Heart left ventricle (tissue), 16 donors: Measurements from ENCODE around the gene PRR13. TPM values are rescaled to one million over a fixed set of nuclear protein-coding genes. Genes with fewer than 3 reads are reported as not detected.
A peak's percentile ranks its signal among the peaks of the same experiment; 100 is the strongest.

Source experiments
- ATAC-seq, 4 donors: fragments of 200-7000 bp; cut with Tn5 transposase; one replicate each; pipeline ENCODE4 v1.9.1; 2020 to 2022; ENCODE audit warnings: moderate library complexity in 4 of 4, mild to moderate bottlenecking in 3 of 4, moderate number of reproducible peaks in 1 of 4
- DNase-seq, 5 donors: peaks; one replicate each; pipeline ENCODE4 v3.0.0-alpha.2; 2020
- H3K27ac ChIP-seq, 12 donors: fragments of 200-600 bp; sonication (generic) in 4 of 12; one replicate each; pipeline versions ENCODE4 v1.5.0 to v1.8.0; 2016 to 2022; ENCODE audit warnings: mild to moderate bottlenecking in 2 of 12
- H3K27me3 ChIP-seq, 9 donors: fragments of 200-600 bp; sonication (generic) in 2 of 9; one replicate each; pipeline versions ENCODE4 v1.5.1 to v1.8.0; 2016 to 2022; ENCODE audit warnings: mild to moderate bottlenecking in 3 of 9
- H3K36me3 ChIP-seq, 9 donors: fragments of 200-600 bp; sonication (generic) in 2 of 9; one replicate each; pipeline versions ENCODE4 v1.5.0 to v1.8.0; 2018 to 2022; ENCODE audit warnings: mild to moderate bottlenecking in 2 of 9
- H3K4me1 ChIP-seq, 12 donors: fragments of 200-600 bp; sonication (generic) in 4 of 12; one replicate each; pipeline versions ENCODE4 v1.5.0 to v1.8.0; 2016 to 2022; ENCODE audit warnings: mild to moderate bottlenecking in 3 of 12
- H3K4me3 ChIP-seq, 12 donors: fragments of 200-600 bp; sonication (generic) in 4 of 12; one replicate each; pipeline versions ENCODE4 v1.5.0 to v1.8.0; 2017 to 2022; ENCODE audit warnings: mild to moderate bottlenecking in 9 of 12, moderate library complexity in 4 of 12
- H3K9me3 ChIP-seq, 12 donors: fragments of 200-600 bp; sonication (generic) in 4 of 12; one replicate each; pipeline versions ENCODE4 v1.5.0 to v1.8.0; 2016 to 2022; ENCODE audit warnings: mild to moderate bottlenecking in 1 of 12
- POLR2A ChIP-seq, 2 donors: fragments of 450-650 bp; IDR thresholded peaks; one replicate each; pipeline ENCODE4 v1.6.1; 2017; ENCODE audit warnings: antibody characterized with exemption in 2 of 2, mild to moderate bottlenecking in 2 of 2, moderate library complexity in 2 of 2
- WGBS, 4 donors: extraction: QIAGEN DNeasy Blood & Tissue Kit in 2 of 4; methylation state at CpG; one replicate each; pipeline versions ENCODE4 v1.1.5 to v1.1.7; 2013 to 2018; 5-methylcytosine and 5-hydroxymethylcytosine counted together
- intact Hi-C, 10 donors: fragments of 100-400 bp; cut with DNase I; formaldehyde crosslinking; loops; one replicate each; pipeline versions ENCODE4 v1.11.1 to v1.14.2; 2022
- polyA plus RNA-seq, 2 donors: library from polyadenylated mRNA; stranded (reverse); fragments of 200-250 nt; gene quantifications; one replicate each; pipeline ENCODE4 v1.2.3, GENCODE V29; 2013
- total RNA-seq, 9 donors: library from RNA; depleted of rRNA in 2 of 9; stranded (reverse); fragments of >200 nt in 2 of 9; fragmentation: NEBNext Ultra II Directional in 3 of 9; extraction: Animal tissue kit (Norgen Biotek cat#: 25700) in 3 of 9; gene quantifications; one replicate each; pipeline versions ENCODE4 v1.1.0 to v1.2.4, GENCODE V29; 2016 to 2023
- TF ChIP-seq, protein P1 (sequence below), 12 donors: fragments of 200-600 bp; sonication (generic) in 4 of 12; IDR thresholded peaks; one replicate each; pipeline versions ENCODE4 v1.5.0 to v1.8.0; 2018 to 2022; ENCODE audit warnings: antibody characterized with exemption in 12 of 12, mild to moderate bottlenecking in 5 of 12
- donor health status: ischemic (EF 13 %, LVEDD 7.1; RV severe dilation, severe dysfunction).
- donor health status: healthy with polysubstance abuse.
- donor health status: DM: no; HTN: yes; CAD: no.
- donor health status: DM: no; HTN: no; CAD: no.
- donor health status: ischemic (EF 25% LVEDD 6.9; RV normal size, moderate dysfunction).
- donor health status: ischemic (EF 25% LVEDD 5.7; RV mildly dilated, moderate dysfunction).
- donor health status: healthy.
- donor health status: DM: yes; HTN: yes; CAD: no.
- donor health status: ischemic (EF 35%, LVEDD 5.7; RV mildly dilated, moderate dysfunction).
- donor health status: nonischemic (EF 11% LVEDD 7.7; RV severe dilation, severe dysfunction).
- donor health status: DM: yes; HTN: yes; CAD: no.
- donor health status: PGD.
- donor health status: ischemic (EF 29% LVEDD 5.4; RV normal size, mild dysfunction).
- donor health status: nonischemic (EF 23%, LVEDD 6.1; RV moderate dilation, normal function).

Gene PRR13
- total and polyA plus RNA-seq, 11 donors, result 25.7 to 121 (median 53.1) TPM

DNA sequence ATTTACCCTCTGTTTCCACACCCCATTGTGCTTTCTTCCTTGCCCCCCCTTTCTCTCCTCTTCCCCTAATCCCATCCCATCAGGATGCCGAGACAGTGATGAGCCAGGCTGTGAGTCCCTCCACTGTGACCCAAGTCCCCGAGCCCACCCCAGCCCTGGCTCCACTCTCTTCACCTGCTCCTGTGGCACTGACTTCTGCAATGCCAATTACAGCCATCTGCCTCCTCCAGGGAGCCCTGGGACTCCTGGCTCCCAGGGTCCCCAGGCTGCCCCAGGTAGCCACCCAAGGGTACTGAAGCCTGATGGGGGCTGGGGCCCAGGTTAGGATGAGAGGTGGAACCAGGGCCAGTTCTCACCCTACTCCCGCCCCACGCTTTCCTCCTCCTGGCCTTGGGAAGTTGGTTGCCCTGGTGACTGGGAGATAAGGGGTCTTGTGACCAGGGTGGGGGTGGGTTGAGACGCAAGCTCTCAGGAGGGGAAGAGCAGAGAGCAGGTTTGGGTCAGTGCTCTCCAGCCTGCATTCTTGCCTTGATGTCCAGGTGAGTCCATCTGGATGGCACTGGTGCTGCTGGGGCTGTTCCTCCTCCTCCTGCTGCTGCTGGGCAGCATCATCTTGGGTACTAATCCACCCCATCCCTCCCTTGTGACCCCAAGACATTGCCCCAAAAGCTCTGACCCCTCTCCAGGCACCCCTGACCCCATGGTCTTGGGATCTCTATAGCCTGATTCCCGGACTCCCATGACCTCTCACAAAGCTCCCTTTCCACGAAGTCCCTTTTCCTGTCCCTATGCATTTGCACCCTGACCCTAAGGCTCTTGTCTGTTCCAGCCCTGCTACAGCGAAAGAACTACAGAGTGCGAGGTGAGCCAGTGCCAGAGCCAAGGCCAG lies 16.7 kb upstream of the PRR13 start:
- 58 to 74% (median 62%) methylated on average over 7 to 9 of the region's 9 CpGs for WGBS, 4 donors
- Histone ChIP-seq H3K4me3 (no peak overlapping the region), H3K4me1 (peaks cover 0 to 15% (median 4%) of the 10 kb centered on the region in 12 donors), H3K27me3 (no peaks in the 10 kb centered on the region), H3K36me3 (no peaks in the 10 kb centered on the region), H3K9me3 (no peaks in the 10 kb centered on the region), H3K27ac (no peak overlapping the region)
- DNase-seq, result no peak
- ATAC-seq, result peak in 2 of 4 donors; percentile 7 to 28
- intact Hi-C loops, result loop anchor here in 2 of 10 donors (5.0 kb wide), 1 partner anchor 82 kb away; the partner anchor contains the start of gene NPFF (in 2 of the 2)
- no peak for TF ChIP-seq POLR2A (IDR thresholded peaks at IDR 0.05)
- TF ChIP-seq, protein P1, sequence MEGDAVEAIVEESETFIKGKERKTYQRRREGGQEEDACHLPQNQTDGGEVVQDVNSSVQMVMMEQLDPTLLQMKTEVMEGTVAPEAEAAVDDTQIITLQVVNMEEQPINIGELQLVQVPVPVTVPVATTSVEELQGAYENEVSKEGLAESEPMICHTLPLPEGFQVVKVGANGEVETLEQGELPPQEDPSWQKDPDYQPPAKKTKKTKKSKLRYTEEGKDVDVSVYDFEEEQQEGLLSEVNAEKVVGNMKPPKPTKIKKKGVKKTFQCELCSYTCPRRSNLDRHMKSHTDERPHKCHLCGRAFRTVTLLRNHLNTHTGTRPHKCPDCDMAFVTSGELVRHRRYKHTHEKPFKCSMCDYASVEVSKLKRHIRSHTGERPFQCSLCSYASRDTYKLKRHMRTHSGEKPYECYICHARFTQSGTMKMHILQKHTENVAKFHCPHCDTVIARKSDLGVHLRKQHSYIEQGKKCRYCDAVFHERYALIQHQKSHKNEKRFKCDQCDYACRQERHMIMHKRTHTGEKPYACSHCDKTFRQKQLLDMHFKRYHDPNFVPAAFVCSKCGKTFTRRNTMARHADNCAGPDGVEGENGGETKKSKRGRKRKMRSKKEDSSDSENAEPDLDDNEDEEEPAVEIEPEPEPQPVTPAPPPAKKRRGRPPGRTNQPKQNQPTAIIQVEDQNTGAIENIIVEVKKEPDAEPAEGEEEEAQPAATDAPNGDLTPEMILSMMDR (IDR thresholded peaks at IDR 0.05), result no peak

DNA sequence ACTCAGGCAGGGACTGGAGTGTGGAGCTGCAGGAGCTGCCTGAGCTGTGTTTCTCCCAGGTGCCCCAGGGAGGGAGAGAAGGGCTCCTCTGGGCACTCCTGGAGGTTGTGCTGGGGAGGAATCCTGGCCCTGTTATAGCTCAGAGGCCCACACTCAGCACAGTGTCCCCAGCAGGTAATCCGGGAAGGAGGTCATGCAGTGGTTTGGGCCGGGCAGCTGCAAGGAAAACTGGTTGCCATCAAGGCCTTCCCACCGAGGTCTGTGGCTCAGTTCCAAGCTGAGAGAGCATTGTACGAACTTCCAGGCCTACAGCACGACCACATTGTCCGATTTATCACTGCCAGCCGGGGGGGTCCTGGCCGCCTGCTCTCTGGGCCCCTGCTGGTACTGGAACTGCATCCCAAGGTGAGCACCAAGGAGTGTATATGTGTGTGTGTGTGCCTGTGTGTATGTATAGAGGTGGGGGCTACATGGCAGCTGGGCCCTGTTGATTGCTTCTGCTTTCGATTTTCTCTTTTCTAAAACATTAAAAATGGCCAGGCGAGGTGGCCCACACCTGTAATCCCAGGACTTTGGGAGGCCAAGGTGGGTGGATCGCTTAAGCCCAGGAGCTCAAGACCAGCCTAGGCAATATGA lies 15.9 kb upstream of the PRR13 start:
- TF ChIP-seq, protein P1 (IDR thresholded peaks at IDR 0.05), result no peak
- no peak for TF ChIP-seq POLR2A (IDR thresholded peaks at IDR 0.05)
- intact Hi-C loops, result loop anchor here in 1 of 10 donors (5.0 kb wide), 1 partner anchor 82 kb away; the partner anchor contains the start of gene NPFF
- no peak overlapping the region for H3K4me3 ChIP-seq
- ATAC-seq, result no peak
- no peaks in the 10 kb centered on the region for H3K27me3 ChIP-seq
- no peaks in the 10 kb centered on the region for H3K36me3 ChIP-seq
- no peak overlapping the region for H3K27ac ChIP-seq
- H3K4me1 ChIP-seq, result peaks cover 0 to 15% (median 4%) of the 10 kb centered on the region in 12 donors
- no peaks in the 10 kb centered on the region for H3K9me3 ChIP-seq
- WGBS, 4 donors, result 57 to 63% (median 61%) methylated on average over 9 to 11 of the region's 11 CpGs
- no peak for DNase-seq

DNA sequence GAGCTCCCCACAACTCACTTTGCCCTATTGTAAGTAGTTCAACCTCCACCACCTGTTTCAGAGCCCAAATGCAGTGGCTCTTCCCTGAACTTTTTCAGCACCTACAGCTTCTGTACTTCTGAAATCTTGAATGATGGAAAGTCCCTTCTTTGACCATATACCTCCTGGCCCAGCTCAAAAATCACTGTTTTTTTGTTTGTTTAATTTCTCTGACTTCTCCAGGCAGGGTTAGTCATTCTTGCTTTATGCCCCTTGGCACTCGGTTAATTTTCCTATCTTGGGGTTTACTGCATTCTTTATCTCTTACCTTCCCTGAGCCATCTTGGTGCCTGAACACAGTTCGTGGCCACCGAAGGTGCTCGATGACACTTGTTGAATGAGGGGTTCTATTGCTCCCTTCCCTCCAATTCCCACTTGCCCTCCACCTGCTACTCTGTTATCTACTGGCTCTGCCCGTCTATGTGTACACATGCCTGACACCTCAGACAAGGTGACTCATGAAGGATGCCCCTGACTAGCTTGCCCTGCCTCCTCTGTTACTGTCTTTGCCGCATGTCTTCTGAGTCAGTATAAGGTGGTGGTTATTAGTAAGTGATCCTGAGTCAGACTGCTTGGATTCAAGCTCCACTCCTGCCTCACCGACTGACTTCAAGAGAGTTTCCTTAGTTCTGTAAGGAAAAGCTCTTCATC lies 13.5 kb upstream of the PRR13 start:
- intact Hi-C loops, result loop anchor here in 1 of 10 donors (5.0 kb wide), 1 partner anchor 79 kb away; the partner anchor contains the start of gene NPFF
- Histone ChIP-seq H3K36me3 (no peaks in the 10 kb centered on the region), H3K4me1 (peaks cover 0 to 8% (median 0%) of the 10 kb centered on the region in 12 donors), H3K27ac (no peak overlapping the region), H3K27me3 (no peaks in the 10 kb centered on the region), H3K9me3 (no peaks in the 10 kb centered on the region), H3K4me3 (no peak overlapping the region)
- TF ChIP-seq, protein P1 (IDR thresholded peaks at IDR 0.05), result no peak
- no peak for TF ChIP-seq POLR2A (IDR thresholded peaks at IDR 0.05)
- ATAC-seq (no peak), DNase-seq (no peak)
- WGBS, 4 donors, result 83 to 91% (median 88%) methylated on average over 7 of the region's 7 CpGs
